Ishikawa (cell line): ENCODE measurements around the gene BTG1.

Experiments used
- CEBPB ChIP-seq: IDR thresholded peaks from 2 replicates; pipeline ENCODE4 v1.6.1; 2012
- EGR1 ChIP-seq: IDR thresholded peaks from 2 replicates; pipeline ENCODE4 v1.6.1; 2012
- EP300 ChIP-seq: IDR thresholded peaks from 2 replicates; pipeline ENCODE4 v1.6.1; 2012; ENCODE audit warnings: borderline replicate concordance
- FOXM1 ChIP-seq: IDR thresholded peaks from 2 replicates; pipeline ENCODE4 v1.6.1; 2012; ENCODE audit warnings: low read depth, borderline replicate concordance
- NFIC ChIP-seq: IDR thresholded peaks from 2 replicates; pipeline ENCODE4 v1.6.1; 2012
- TAF1 ChIP-seq: IDR thresholded peaks from 2 replicates; pipeline ENCODE4 v1.6.1; 2012; ENCODE audit warnings: low read depth, mild to moderate bottlenecking
- TEAD4 ChIP-seq: IDR thresholded peaks from 2 replicates; pipeline ENCODE4 v1.6.1; 2012
- YY1 ChIP-seq: IDR thresholded peaks from 2 replicates; pipeline ENCODE4 v1.6.1; 2012; ENCODE audit warnings: low read depth
- TF ChIP-seq, protein P1 (sequence below): IDR thresholded peaks from 2 replicates; pipeline ENCODE4 v1.6.1; 2012; ENCODE audit warnings: low read depth, mild to moderate bottlenecking

DNA sequence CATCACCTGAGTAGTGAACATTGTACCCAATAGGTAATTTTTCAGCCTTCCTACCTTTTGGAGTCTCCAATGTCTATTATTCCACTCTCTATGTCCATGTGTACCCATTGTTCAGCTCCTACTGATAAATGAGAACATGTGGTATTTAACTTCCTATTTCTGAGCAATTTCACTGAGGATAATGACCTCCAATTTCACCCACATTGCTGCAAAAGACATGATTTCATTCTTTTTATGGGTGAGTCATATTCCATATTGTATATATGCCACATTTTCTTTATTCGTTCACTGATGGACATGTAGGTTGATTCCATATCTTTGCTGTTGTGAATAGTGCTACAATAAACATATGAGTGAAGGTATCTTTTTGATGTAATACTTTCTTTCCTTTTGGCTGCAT is 16.4 kb upstream of the BTG1 start:
- TF ChIP-seq NFIC, result no peak
- TF ChIP-seq, protein P1, sequence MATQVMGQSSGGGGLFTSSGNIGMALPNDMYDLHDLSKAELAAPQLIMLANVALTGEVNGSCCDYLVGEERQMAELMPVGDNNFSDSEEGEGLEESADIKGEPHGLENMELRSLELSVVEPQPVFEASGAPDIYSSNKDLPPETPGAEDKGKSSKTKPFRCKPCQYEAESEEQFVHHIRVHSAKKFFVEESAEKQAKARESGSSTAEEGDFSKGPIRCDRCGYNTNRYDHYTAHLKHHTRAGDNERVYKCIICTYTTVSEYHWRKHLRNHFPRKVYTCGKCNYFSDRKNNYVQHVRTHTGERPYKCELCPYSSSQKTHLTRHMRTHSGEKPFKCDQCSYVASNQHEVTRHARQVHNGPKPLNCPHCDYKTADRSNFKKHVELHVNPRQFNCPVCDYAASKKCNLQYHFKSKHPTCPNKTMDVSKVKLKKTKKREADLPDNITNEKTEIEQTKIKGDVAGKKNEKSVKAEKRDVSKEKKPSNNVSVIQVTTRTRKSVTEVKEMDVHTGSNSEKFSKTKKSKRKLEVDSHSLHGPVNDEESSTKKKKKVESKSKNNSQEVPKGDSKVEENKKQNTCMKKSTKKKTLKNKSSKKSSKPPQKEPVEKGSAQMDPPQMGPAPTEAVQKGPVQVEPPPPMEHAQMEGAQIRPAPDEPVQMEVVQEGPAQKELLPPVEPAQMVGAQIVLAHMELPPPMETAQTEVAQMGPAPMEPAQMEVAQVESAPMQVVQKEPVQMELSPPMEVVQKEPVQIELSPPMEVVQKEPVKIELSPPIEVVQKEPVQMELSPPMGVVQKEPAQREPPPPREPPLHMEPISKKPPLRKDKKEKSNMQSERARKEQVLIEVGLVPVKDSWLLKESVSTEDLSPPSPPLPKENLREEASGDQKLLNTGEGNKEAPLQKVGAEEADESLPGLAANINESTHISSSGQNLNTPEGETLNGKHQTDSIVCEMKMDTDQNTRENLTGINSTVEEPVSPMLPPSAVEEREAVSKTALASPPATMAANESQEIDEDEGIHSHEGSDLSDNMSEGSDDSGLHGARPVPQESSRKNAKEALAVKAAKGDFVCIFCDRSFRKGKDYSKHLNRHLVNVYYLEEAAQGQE, result no peak
- TF ChIP-seq TEAD4, result no peak
- TF ChIP-seq YY1, result no peak
- TF ChIP-seq CEBPB, result no peak
- no peak for TF ChIP-seq FOXM1
- no peak for TF ChIP-seq EP300
- TF ChIP-seq EGR1, result no peak
- TF ChIP-seq TAF1, result no peak
